Frontal cortex (tissue), 4 donors: ENCODE data around the gene TBC1D22B. TPM values are rescaled to one million over a fixed set of nuclear protein-coding genes. Genes with fewer than 3 reads are reported as not detected.
"Not testable (repeated sequence)": the region's sequence is repeated elsewhere in the genome, so short reads cannot be mapped to it uniquely, and the experiment has no call there.

ENCODE experiments used
- DNase-seq, 2 donors: peaks; one replicate each; pipeline ENCODE4 v3.0.0; 2012; ENCODE audit warnings: low spot score in 2 of 2
- FAIRE-seq: peaks from 2 replicates; lab custom pipeline; 2012; peaks lifted over from hg19 to GRCh38; lab: Jason Lieb, UNC
- total RNA-seq: library from RNA; depleted of rRNA; stranded (reverse); fragments of >200 nt; gene quantifications from one replicate; pipeline ENCODE4 v1.2.3, GENCODE V29; 2014
- donor health status: control.
- donor health status: control.
- donor health status: control.

The TBC1D22B gene
- total RNA-seq, 1 donor from 2014 or later: 8.2 TPM

DNA sequence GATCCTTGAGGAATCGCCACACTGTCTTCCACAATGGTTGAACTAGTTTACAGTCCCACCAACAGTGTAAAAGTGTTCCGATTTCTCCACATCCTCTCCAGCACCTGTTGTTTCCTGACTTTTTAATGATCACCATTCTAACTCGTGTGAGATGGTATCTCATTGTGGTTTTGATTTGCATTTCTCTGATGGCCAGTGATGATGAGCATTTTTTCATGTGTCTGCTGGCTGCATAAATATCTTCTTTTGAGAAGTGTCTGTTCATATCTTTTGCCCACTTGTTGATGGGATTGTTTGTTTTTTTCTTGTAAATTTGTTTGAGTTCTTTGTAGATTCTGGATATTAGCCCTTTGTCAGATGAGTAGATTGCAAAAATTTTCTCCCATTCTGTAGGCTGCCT lies 88.2 kb downstream of the TBC1D22B start:
- DNase-seq, FAIRE-seq: not testable (repeated sequence)

GRCh38 chr6:37347177-37347576 lies 89.6 kb downstream of the TBC1D22B start:
- FAIRE-seq: no peak
- no peak for DNase-seq

GRCh38 chr6:37347670-37348111 lies 90.1 kb downstream of the TBC1D22B start:
- DNase-seq: no peak
- FAIRE-seq: no peak

- DNase-seq (no peak), FAIRE-seq (no peak)
Observed at GRCh38 chr6:37351027-37351426, 93.5 kb downstream of the TBC1D22B start.

- FAIRE-seq (no peak), DNase-seq (no peak)
Observed at GRCh38 chr6:37352384-37352783, 94.8 kb downstream of the TBC1D22B start.

- FAIRE-seq (no peak), DNase-seq (peak; percentile 82 to 94)
Observed at GRCh38 chr6:37353761-37354525, 96.4 kb downstream of the TBC1D22B start, which contains the start of gene RNF8. Gene RNF8, plus strand, starts transcription at chr6:37353983. Its CDS starts 182 bp downstream, at chr6:37354165.

DNA sequence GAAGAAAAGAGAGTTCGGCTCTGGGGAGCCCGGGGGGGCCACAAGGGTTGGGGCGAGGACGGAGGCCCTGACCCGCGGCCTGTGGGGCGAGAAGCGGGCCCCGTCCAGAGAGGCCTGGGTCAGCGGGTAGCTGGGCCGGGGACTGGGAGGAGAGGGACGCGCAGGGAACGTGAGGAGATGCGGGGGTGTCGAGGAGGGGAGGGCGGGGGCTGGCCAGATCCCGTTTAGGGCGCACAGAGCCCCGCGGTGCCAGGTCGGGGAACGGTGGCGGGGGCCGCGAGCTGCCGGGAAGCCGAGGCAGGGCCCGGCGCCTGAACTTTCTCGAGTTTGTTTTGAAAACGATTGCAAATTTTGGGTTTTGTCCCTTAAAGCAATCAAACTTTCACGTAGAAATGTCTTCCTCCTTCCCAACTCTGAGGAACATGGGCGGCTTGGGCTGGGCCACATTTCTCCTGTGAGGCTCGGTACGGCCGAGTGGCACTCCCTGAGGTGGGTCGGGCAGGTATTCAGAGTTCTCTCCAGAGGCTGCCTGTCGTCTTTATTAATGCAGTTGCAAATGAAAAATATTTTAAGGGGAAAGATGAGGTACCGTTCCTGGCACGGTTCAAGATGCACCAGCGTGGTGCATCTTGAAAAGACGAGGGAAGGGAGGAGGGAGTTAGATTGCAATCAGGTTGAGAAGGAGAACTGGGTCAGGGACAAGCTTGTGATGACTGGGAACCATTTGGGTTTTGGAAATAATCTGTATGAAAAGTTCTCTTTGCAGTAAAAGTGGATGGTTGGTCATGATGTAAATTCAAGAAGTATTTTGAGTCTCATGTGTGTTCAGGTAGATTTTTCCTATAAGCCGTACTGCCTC lies 97.2 kb downstream of the TBC1D22B start:
- DNase-seq (peak in 1 of 2 donors; percentile 66), FAIRE-seq (no peak)

- no peak for FAIRE-seq
- DNase-seq: no peak
Observed at GRCh38 chr6:37357288-37357687, 99.7 kb downstream of the TBC1D22B start.

DNA sequence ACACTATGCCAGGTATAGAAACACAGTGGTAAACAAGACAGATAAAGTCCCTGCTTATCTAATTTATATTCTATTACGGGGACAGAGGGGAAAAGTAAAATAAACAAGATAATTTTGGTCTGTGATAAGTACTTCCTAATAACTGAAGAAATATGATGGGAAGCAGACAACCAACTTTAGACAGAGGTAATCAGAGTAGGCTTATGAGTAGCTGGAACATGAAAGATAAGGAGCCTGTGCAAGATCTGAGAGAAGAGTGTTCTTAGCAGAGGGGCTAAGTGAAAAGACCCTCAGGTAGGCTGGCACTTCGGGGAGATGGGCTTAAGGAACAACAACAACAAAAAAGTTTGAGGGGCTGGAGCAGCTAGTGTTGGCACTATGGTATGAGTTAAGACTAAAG lies 100.3 kb downstream of the TBC1D22B start:
- DNase-seq (no peak), FAIRE-seq (no peak)

DNA sequence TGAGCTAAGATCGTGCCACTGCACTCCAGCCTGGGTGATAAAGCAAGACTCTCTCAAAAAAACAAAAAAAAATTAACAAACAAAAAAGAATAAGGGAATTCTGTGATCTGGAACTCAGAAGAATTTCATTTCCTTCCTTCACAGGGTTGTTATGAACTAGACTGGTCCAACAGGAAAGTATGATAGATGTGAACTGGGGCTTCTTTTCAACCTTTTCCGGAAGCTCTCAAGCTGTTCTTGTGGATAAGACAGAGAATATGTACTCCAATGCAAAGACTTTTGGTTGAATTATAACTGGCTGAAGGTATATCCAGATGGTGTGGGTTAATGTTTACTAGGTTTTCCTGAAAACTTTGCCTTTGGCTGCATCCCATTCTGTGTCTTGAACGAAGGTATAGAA lies 101.5 kb downstream of the TBC1D22B start:
- no peak for DNase-seq
- FAIRE-seq: no peak

DNA sequence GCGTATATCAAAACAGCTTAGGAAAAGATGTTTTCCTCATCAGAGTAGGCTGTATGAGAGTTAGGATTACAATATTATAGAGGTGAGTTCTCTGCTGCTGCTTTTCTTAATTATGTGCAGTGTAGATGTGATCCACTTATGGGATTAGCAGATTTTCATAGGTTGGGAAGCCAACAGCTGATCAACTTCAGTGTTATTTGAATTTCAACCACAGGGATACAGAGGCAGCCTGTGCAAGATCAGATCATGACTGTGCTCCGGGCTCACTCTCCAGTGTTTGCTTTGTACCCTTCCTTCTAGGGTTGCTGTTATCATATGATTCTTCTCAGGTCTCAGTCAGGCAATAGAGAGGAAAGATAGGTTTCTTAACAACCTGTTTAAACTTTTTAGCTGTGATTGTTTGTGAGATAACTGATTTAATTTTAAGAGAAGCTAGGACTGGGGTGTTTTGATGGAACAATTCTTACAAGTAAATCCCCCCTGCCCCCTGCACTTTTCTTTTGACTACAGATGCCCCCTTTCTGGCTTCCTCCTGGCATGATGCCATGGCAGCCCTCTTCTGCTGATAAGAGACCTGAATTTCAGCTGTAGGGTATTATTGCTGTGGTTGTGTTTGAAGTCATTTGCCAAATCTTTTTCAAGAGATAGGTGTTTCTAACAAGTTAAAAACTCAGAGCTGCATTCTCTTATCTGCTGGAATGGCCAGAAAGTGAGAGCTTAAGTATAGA lies 104.7 kb downstream of the TBC1D22B start:
- no peak for FAIRE-seq

DNA sequence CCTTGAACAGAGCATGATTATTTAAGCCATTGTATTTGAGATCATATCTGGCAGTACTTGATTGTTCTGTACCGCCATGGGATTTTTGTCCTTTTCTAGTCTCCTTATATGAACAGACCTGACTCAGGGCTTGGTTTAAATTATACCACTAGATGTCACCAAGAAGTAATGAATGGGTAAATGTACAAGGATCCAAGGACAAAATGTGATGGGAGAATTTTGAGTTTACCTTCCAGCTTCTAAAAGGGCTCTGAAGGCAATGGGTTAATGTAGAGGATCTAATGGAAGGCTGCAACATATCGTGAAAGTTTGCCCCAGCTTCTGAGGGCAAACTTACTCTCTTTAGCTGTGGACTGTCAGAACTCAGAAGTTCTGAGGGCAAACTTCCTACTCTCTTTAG lies 108.2 kb downstream of the TBC1D22B start:
- DNase-seq: peak in 1 of 2 donors; percentile 19
- FAIRE-seq: no peak

More for the DNA sequence above, 104.7 kb downstream of the TBC1D22B start:
- no peak for DNase-seq

- DNase-seq (no peak), FAIRE-seq (no peak)
Observed at GRCh38 chr6:37366910-37367309, 109.3 kb downstream of the TBC1D22B start.

DNA sequence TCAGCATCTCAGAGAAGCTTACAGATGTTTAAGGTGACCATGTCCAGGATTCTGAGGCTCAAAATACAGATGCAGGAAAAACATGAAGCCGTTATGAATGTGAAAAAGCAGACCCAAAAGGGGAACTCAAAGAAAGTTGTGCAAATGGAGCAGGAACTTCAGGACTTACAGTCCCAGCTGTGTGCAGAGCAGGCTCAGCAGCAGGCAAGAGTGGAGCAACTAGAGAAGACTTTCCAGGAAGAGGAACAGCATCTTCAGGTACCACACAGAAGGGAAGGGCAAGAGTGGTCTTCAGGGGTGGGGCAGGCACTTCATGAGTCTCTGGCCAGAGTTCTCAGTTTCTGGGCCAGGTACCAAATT lies 111.4 kb downstream of the TBC1D22B start:
- no peak for DNase-seq

DNA sequence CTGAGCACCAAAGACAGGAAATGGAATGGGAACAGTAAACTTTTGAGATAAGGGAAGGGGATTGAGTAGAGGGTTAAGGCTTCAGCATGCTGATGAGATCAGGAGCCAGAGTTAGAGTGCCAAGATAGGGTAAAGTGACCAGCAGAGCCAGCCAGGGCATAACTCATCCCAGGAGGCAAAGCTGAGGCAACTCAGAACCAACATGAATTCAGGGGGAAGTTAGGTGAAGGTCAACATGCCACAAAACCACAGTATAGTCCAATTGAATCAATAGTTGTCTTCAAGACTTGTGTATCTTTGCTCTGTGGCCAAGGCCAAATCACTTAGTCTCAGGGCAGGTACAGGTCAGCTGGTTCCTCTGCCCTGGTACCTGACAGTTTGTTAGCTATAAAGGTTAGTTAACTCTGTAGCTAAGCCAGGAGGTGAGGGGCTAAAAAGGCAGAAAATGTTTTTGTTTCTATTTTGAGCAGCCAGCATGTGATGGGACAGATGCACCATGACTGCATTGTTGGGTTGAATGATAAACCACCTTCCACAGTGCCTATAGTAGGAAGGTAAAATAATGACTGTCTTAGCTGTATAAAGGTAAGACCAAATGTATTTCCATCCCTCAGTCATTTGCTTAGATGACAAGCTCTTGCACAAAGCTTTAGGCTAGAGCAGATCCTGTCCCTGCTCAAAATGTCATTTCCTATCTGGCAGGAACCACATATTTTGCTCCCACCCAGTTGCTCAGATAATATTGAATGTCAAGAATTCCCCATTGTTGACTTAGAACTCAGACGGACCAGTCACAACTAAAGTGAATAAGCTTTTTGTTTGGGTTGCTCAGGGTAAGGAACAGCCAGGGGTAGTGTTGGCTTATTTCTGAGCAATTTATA lies 112.0 kb downstream of the TBC1D22B start:
- no peak for DNase-seq
- FAIRE-seq: no peak

More for the DNA sequence above, 111.4 kb downstream of the TBC1D22B start:
- FAIRE-seq: no peak

GRCh38 chr6:37371154-37372083 lies 113.8 kb downstream of the TBC1D22B start:
- FAIRE-seq (no peak), DNase-seq (no peak)

DNA sequence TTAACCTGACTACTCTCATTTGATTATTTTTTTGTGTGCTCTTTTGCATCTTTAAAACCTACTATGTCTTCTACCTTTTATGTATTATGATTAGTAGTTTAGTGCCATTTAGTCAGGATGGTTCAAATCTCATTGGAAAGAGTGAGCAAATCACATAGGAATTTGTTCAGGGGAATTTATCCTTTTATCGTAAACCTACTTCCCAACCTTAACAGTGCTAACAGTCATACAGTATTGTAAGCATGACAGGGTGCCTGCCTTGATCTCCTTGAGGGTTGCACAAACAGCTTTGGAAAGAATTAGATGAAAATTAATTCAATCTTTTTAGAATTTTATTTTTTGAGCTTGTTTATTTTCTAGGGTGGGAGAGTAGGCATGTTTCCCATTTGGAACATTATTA lies 114.5 kb downstream of the TBC1D22B start:
- FAIRE-seq (no peak), DNase-seq (no peak)

DNA sequence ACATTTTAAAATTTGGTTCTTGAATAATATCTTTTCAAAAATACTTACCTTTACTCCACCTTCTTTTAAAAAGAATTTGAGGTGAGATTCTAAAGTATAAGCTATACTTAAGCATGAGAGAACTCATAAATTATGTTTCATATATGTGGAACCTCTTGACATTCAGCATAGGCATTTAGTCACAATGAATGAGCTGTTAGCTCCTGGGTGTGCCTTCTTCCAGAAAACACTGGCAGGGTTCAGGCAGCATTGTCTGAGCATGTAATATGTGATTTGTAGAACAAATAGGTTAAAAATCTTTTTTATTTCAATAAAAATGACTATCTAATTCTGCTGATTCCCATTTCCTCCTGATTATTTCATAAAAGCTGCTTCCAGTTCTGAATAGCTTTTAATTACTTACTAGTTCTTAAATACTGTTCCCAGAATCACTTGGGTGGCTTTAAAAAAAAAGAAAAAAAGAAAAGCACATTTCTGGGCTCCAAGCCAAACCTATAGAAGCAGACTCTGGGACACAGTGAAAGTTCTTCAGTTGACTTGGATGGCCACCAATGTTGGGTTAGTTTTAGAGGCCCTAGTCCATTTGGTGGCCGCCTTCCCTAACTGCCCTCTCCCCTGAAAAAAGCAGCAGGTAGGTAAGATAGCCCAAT lies 116.4 kb downstream of the TBC1D22B start:
- no peak for DNase-seq
- no peak for FAIRE-seq
